Activated T-cell treated with anti-CD3 and anti-CD28 coated beads, Interleukin-2, amount 50 U/mL, for 72 hours (primary cell): ENCODE data around the gene IL10RA. TPM values are rescaled to one million over a fixed set of nuclear protein-coding genes. Genes with fewer than 3 reads are reported as not detected.

ENCODE experiments used
- ATAC-seq, 2 donors: fragments of 150-1000 bp; cut with Tn5 transposase; replicated peaks in 1 of 2; 2 replicates each; pipeline ENCODE4 v1.10.0; 2021; ENCODE audit warnings: moderate library complexity in 2 of 2, mild to moderate bottlenecking in 1 of 2
- DNase-seq, 2 donors: peaks; one replicate each; pipeline ENCODE4 v3.0.0; 2021 to 2022; ENCODE audit warnings: mixed read lengths in 1 of 2
- H3K27ac Mint-ChIP-seq: one replicate; pipeline ENCODE4 v1.8.0; 2022; ENCODE audit warnings: mild to moderate bottlenecking, moderate library complexity, mixed read lengths
- H3K27me3 Mint-ChIP-seq: one replicate; pipeline ENCODE4 v1.8.0; 2022; ENCODE audit warnings: low read depth, mixed read lengths
- H3K36me3 Mint-ChIP-seq, 2 donors: one replicate each; pipeline ENCODE4 v1.8.0; 2022; ENCODE audit warnings: mixed read lengths in 2 of 2, mild to moderate bottlenecking in 1 of 2; ENCODE audit not compliant: insufficient read depth in 2 of 2
- H3K4me1 Mint-ChIP-seq: one replicate; pipeline ENCODE4 v1.8.0; 2022; ENCODE audit warnings: low read depth, mixed read lengths
- H3K4me3 Mint-ChIP-seq, 2 donors: one replicate each; pipeline ENCODE4 v1.8.0; 2022; ENCODE audit warnings: mild to moderate bottlenecking in 2 of 2, mixed read lengths in 2 of 2, moderate library complexity in 2 of 2
- H3K9me3 Mint-ChIP-seq, 2 donors: one replicate each; pipeline ENCODE4 v1.8.0; 2022; ENCODE audit warnings: mixed read lengths in 2 of 2
- total RNA-seq, 2 donors: library from RNA; stranded (reverse); gene quantifications; one replicate each; pipeline ENCODE4 v1.2.3, GENCODE V29; 2022

IL10RA gene
- total RNA-seq, 2 donors from 2014 or later = 79.6 to 123 TPM

GRCh38 chr11:117983163-117983475 is 3.1 kb upstream of the IL10RA start:
- Mint-ChIP-seq H3K9me3 (no peaks in the 10 kb centered on the region), H3K4me3 (peak overlapping the region in 1 of 2 donors; percentile 98), H3K4me1 (peaks cover 73% of the 10 kb centered on the region), H3K27me3 (no peaks in the 10 kb centered on the region), H3K36me3 (peaks cover 20 to 28% of the 10 kb centered on the region in 2 donors), H3K27ac (no peak overlapping the region)
- DNase-seq (no peak), ATAC-seq (no peak)

DNA sequence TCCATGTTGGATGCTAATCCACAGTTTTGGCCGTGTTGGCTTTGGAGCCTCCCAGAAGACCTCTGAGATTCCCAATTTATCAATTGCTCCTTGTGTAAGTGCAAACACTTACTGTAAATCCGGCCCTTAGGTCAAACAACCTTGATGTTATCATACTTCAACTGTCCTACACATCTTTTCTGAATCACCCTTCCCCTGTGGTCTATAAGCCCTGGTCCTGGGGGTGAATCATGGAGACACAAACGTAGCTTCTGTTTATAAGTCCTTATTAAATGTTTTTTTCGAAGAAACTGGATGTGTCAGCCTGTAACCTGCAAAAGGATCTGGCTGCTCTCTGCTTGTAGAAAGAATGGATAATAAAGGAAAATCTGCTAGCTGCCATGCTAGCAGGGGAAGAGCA is 1.7 kb upstream of the IL10RA start:
- peaks cover 31 to 35% of the 10 kb centered on the region in 2 donors for H3K36me3 Mint-ChIP-seq
- peak overlapping the region; percentile 82 to 98 for H3K4me3 Mint-ChIP-seq
- no peaks in the 10 kb centered on the region for H3K27me3 Mint-ChIP-seq
- peaks cover 78% of the 10 kb centered on the region for H3K4me1 Mint-ChIP-seq
- H3K9me3 Mint-ChIP-seq = no peaks in the 10 kb centered on the region
- H3K27ac Mint-ChIP-seq = peak overlapping the region; percentile 98
- peak in 1 of 2 donors; percentile 37 for DNase-seq
- peak in 1 of 2 donors; percentile 19 for ATAC-seq

- ATAC-seq (peak; percentile 63 to 73), DNase-seq (peak; percentile 77 to 83)
- Mint-ChIP-seq H3K4me3 (peak overlapping the region; percentile 82 to 98), H3K27ac (peak overlapping the region; percentile 98), H3K36me3 (peaks cover 44 to 55% of the 10 kb centered on the region in 2 donors), H3K27me3 (no peaks in the 10 kb centered on the region), H3K4me1 (peaks cover 82% of the 10 kb centered on the region), H3K9me3 (no peaks in the 10 kb centered on the region)
Measured at GRCh38 chr11:117986981-117987574, 884 bp downstream of the IL10RA start.

- peaks cover 43 to 68% of the 10 kb centered on the region in 2 donors for H3K36me3 Mint-ChIP-seq
- no peaks in the 10 kb centered on the region for H3K27me3 Mint-ChIP-seq
- no peaks in the 10 kb centered on the region for H3K9me3 Mint-ChIP-seq
- H3K27ac Mint-ChIP-seq = peak overlapping the region; percentile 94
- DNase-seq (no peak), ATAC-seq (no peak)
- peak overlapping the region; percentile 82 to 98 for H3K4me3 Mint-ChIP-seq
- peaks cover 81% of the 10 kb centered on the region for H3K4me1 Mint-ChIP-seq
Measured at GRCh38 chr11:117989351-117990102, 3.3 kb downstream of the IL10RA start.

DNA sequence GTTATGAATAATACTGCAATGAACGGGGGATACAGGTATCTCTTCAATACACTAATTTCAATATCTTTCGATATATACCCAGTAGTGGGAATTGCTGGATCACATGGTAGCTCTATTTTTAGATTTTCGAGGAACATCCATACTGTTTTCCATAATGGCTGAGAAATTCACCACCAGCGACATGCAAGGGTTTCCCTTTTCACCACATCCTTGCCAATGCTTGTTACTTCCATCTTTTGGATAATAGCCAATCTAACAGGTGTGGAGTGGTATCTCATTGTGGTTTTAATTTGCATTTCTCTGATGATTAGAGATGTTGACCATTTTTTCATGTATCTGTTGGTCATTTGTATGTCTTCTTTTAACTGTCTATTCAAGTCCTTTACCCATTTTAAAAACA is 5.9 kb downstream of the IL10RA start:
- peaks cover 89% of the 10 kb centered on the region for H3K4me1 Mint-ChIP-seq
- H3K27me3 Mint-ChIP-seq = no peaks in the 10 kb centered on the region
- peak overlapping the region; percentile 50 to 80 for H3K4me3 Mint-ChIP-seq
- H3K36me3 Mint-ChIP-seq = peaks cover 42 to 68% of the 10 kb centered on the region in 2 donors
- peak overlapping the region; percentile 74 for H3K27ac Mint-ChIP-seq
- DNase-seq (no peak), ATAC-seq (no peak)
- H3K9me3 Mint-ChIP-seq = peaks cover 0 to under 1% of the 10 kb centered on the region in 2 donors

GRCh38 chr11:117992620-117993019 is 6.4 kb downstream of the IL10RA start:
- Mint-ChIP-seq H3K9me3 (peaks cover 3 to 5% of the 10 kb centered on the region in 2 donors), H3K36me3 (peaks cover 42 to 68% of the 10 kb centered on the region in 2 donors), H3K4me3 (peak overlapping the region; percentile 30 to 80), H3K4me1 (peaks cover 89% of the 10 kb centered on the region), H3K27ac (peak overlapping the region; percentile 74), H3K27me3 (no peaks in the 10 kb centered on the region)
- DNase-seq (no peak), ATAC-seq (no peak)

DNA sequence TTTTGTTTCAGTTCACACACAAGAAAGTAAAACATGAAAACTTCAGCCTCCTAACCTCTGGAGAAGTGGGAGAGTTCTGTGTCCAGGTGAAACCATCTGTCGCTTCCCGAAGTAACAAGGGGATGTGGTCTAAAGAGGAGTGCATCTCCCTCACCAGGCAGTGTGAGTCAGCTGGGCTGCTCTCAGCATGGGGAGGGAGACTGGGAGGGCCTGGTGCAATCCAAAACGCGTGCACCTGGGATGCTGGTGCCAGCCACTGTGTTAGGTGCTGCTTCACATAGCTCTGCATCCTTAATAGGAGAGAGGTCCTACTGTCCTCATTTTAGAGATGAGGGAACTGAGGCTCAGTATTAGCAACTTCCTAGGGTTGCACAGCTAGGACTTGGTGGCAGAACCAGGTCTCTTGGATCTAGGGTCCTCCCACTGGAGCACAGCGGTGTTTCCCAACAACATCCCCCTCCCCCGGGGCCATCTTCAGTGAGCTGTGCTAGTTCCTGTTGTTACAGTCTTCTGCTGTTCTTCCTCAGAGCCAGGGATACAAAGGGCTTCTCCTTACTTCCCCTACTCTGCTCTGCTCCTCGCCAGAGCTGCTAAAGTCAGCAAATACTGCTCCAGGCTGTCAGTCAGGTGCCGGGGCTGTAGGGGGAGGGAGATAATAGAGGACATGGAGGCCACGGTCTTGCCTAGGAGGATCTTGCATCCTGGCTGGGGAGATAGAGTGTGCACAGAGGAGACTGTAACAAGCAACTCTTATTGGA is 8.0 kb downstream of the IL10RA start:
- no peak overlapping the region for H3K4me3 Mint-ChIP-seq
- H3K9me3 Mint-ChIP-seq = peaks cover 5 to 6% of the 10 kb centered on the region in 2 donors
- ATAC-seq = no peak
- no peaks in the 10 kb centered on the region for H3K27me3 Mint-ChIP-seq
- no peak for DNase-seq
- H3K4me1 Mint-ChIP-seq = peaks cover 89% of the 10 kb centered on the region
- peaks cover 41 to 66% of the 10 kb centered on the region in 2 donors for H3K36me3 Mint-ChIP-seq
- H3K27ac Mint-ChIP-seq = peak overlapping the region; percentile 12

DNA sequence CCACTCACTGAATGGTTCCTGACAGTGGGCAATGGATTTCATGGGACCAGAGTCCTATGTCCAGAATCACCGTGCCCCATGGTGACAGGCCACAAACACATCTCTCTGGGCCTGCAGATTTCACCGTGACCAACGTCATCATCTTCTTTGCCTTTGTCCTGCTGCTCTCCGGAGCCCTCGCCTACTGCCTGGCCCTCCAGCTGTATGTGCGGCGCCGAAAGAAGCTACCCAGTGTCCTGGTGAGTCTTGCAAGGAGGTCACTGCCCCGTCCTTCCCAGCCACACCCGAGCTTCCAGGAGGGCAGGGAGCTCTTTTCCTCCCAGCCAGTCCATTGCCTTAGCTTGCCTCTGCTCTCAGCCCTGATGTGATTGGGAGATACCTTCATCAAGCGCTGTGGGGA is 9.3 kb downstream of the IL10RA start:
- peak overlapping the region; percentile 84 for H3K27ac Mint-ChIP-seq
- no peak for DNase-seq
- peaks cover 33 to 61% of the 10 kb centered on the region in 2 donors for H3K36me3 Mint-ChIP-seq
- peaks cover 5 to 6% of the 10 kb centered on the region in 2 donors for H3K9me3 Mint-ChIP-seq
- no peak for ATAC-seq
- peaks cover 88% of the 10 kb centered on the region for H3K4me1 Mint-ChIP-seq
- H3K4me3 Mint-ChIP-seq = peak overlapping the region in 1 of 2 donors; percentile 20
- no peaks in the 10 kb centered on the region for H3K27me3 Mint-ChIP-seq

GRCh38 chr11:117996058-117996457 is 9.9 kb downstream of the IL10RA start:
- Mint-ChIP-seq H3K36me3 (peaks cover 33 to 56% of the 10 kb centered on the region in 2 donors), H3K4me3 (peak overlapping the region in 1 of 2 donors; percentile 20), H3K27ac (peak overlapping the region; percentile 84), H3K4me1 (peaks cover 90% of the 10 kb centered on the region), H3K9me3 (peaks cover 5 to 6% of the 10 kb centered on the region in 2 donors), H3K27me3 (no peaks in the 10 kb centered on the region)
- ATAC-seq (no peak), DNase-seq (no peak)

DNA sequence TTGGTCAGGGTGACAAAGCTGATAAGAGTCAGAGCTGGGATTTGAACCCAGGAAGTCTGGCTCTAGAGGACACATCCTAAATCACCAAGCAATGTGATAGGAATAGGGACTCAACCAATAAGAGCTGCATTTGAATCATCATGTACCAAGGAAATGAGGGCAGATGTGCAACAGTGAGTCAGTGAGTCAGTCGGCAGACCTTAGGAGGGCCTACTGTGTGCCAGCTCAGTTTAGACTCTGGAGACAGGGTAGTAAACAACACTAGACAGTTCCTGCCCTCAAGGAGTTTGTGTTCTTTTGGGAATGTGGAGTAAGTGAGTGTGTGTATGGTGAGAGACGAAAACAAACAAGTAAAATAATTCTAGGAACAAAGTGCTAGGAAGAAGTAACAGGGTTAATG is 11.2 kb downstream of the IL10RA start:
- ATAC-seq = peak in 1 of 2 donors; percentile 4
- no peak for DNase-seq

GRCh38 chr11:117997823-117998579 is 11.8 kb downstream of the IL10RA start:
- Mint-ChIP-seq H3K36me3 (peaks cover 21 to 43% of the 10 kb centered on the region in 2 donors), H3K27ac (peak overlapping the region; percentile 78), H3K9me3 (peaks cover 5 to 6% of the 10 kb centered on the region in 2 donors), H3K27me3 (no peaks in the 10 kb centered on the region), H3K4me1 (peaks cover 90% of the 10 kb centered on the region), H3K4me3 (peak overlapping the region; percentile 14 to 64)
- ATAC-seq = peak; percentile 16 to 20
- DNase-seq = peak in 1 of 2 donors; percentile 50

More for the DNA sequence above, 11.2 kb downstream of the IL10RA start:
- H3K27me3 Mint-ChIP-seq = no peaks in the 10 kb centered on the region
- peak overlapping the region; percentile 78 for H3K27ac Mint-ChIP-seq
- H3K9me3 Mint-ChIP-seq = peaks cover 5 to 6% of the 10 kb centered on the region in 2 donors
- peaks cover 90% of the 10 kb centered on the region for H3K4me1 Mint-ChIP-seq
- peaks cover 26 to 49% of the 10 kb centered on the region in 2 donors for H3K36me3 Mint-ChIP-seq
- peak overlapping the region; percentile 4 to 14 for H3K4me3 Mint-ChIP-seq

DNA sequence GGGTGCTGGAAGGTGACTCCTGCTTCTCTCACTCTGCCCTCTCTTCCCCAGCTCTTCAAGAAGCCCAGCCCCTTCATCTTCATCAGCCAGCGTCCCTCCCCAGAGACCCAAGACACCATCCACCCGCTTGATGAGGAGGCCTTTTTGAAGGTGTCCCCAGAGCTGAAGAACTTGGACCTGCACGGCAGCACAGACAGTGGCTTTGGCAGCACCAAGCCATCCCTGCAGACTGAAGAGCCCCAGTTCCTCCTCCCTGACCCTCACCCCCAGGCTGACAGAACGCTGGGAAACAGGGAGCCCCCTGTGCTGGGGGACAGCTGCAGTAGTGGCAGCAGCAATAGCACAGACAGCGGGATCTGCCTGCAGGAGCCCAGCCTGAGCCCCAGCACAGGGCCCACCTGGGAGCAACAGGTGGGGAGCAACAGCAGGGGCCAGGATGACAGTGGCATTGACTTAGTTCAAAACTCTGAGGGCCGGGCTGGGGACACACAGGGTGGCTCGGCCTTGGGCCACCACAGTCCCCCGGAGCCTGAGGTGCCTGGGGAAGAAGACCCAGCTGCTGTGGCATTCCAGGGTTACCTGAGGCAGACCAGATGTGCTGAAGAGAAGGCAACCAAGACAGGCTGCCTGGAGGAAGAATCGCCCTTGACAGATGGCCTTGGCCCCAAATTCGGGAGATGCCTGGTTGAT is 12.6 kb downstream of the IL10RA start:
- Mint-ChIP-seq H3K4me1 (peaks cover 93% of the 10 kb centered on the region), H3K4me3 (peak overlapping the region; percentile 14 to 64), H3K27me3 (no peaks in the 10 kb centered on the region), H3K9me3 (peaks cover 7 to 10% of the 10 kb centered on the region in 2 donors), H3K36me3 (peaks cover 26 to 42% of the 10 kb centered on the region in 2 donors), H3K27ac (peak overlapping the region; percentile 78)
- DNase-seq (no peak), ATAC-seq (no peak)
